HAP-1 (cell line): Measurements from ENCODE around the gene SNTG2.

ENCODE experiments used
- DNase-seq, 2 experiments: peaks; one replicate each; pipeline ENCODE4 v3.0.0-alpha.2; 2016 to 2020; ENCODE audit warnings: low spot score in 2 of 2
- H3K27me3 ChIP-seq: fragments of 250-450 bp; sonication (Bioruptor Pico); 2 replicates; pipeline ENCODE4 v1.5.1; 2020; ENCODE audit warnings: low read depth, mild to moderate bottlenecking, moderate library complexity
- H3K36me3 ChIP-seq: fragments of 250-450 bp; sonication (Bioruptor Pico); replicated peaks from 2 replicates; pipeline ENCODE4 v1.5.1; 2020; ENCODE audit warnings: mild to moderate bottlenecking
- H3K4me1 ChIP-seq: fragments of 250-450 bp; sonication (Bioruptor Pico); 2 replicates; pipeline ENCODE4 v1.5.1; 2020; ENCODE audit warnings: mild to moderate bottlenecking
- H3K4me3 ChIP-seq: fragments of 250-450 bp; sonication (Bioruptor Pico); 2 replicates; pipeline ENCODE4 v1.5.1; 2020; ENCODE audit warnings: mild to moderate bottlenecking, moderate library complexity
- H3K9me3 ChIP-seq: fragments of 250-450 bp; sonication (Bioruptor Pico); 2 replicates; pipeline ENCODE4 v1.5.1; 2020; ENCODE audit warnings: mild to moderate bottlenecking, moderate library complexity
- in situ Hi-C: fragments of 300-500 bp; cut with MboI; formaldehyde crosslinking; loops from 3 replicates; pipeline ENCODE4 v1.14.3; 2020; ENCODE audit warnings: low sequenced_read_pairs, inconsistent platforms, mixed read lengths

Gene SNTG2

DNA sequence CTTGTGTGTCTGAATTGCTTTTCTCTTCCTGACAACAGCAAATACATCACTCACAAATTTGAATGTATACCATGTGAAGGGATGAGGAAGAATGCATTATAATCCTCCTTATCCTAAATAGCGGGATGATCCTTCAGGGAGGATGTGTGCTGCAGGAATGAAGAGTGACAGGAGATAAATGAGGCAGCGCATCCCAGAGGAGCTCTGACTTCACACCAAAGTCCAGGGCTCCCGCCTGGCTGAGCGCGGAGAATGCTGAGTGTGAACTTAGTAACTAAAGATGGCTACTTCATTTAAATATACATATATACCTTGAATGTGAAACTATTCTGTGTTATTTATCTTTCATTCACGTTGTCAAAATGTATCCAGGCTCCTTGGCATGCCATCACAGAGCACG, 317.4 kb downstream of the SNTG2 start:
- Histone ChIP-seq H3K9me3 (no peaks in the 10 kb centered on the region), H3K27me3 (no peaks in the 10 kb centered on the region), H3K36me3 (no peaks in the 10 kb centered on the region), H3K4me1 (no peaks in the 10 kb centered on the region), H3K4me3 (no peak overlapping the region)
- in situ Hi-C loops, result no loop called here
- DNase-seq, result no peak

DNA sequence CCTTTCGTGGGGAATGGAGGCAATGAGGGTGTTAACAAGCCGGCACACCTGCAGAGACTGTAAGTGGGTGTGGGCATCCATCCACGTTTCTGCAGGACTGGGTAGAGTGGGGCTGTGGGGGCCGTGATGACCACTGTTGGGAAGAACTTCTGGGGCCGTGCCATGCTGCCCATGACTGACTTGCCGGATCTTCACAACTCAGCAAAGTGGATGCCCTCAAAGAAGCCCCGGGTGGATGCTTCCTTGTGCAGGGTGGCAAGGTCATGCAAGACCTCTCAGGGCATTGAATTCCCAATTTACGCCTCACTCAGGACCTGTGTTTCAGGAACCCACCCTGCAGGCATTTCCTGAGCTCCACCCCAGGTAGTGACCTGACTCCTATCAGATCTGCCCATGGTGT, 319.2 kb downstream of the SNTG2 start:
- Histone ChIP-seq H3K27me3 (no peaks in the 10 kb centered on the region), H3K36me3 (no peaks in the 10 kb centered on the region), H3K9me3 (no peaks in the 10 kb centered on the region), H3K4me1 (no peaks in the 10 kb centered on the region), H3K4me3 (no peak overlapping the region)
- in situ Hi-C loops, result no loop called here
- DNase-seq, result no peak

DNA sequence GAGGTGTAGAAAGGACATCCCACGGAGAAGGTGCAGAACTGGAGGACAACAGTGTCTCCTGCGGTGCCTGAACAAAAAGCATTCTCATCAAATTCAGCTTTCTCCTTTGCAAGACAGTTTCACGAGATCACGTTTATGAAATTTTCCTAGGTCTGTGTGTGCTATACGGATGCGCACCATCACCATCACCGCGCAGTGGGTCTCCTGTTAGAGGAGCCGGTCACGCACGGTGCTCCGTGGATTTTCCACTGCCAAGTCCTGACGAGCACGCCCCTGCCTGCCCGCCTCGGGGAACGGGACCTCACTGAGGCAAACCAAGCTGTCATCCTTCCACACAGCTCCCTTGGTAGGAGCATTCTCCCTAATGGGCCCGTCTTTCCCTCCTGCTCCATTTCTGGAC, 322.2 kb downstream of the SNTG2 start:
- H3K36me3 ChIP-seq, result no peaks in the 10 kb centered on the region
- in situ Hi-C loops, result no loop called here
- no peaks in the 10 kb centered on the region for H3K9me3 ChIP-seq
- no peaks in the 10 kb centered on the region for H3K27me3 ChIP-seq
- no peak overlapping the region for H3K4me3 ChIP-seq
- H3K4me1 ChIP-seq, result no peaks in the 10 kb centered on the region
- DNase-seq, result no peak

DNA sequence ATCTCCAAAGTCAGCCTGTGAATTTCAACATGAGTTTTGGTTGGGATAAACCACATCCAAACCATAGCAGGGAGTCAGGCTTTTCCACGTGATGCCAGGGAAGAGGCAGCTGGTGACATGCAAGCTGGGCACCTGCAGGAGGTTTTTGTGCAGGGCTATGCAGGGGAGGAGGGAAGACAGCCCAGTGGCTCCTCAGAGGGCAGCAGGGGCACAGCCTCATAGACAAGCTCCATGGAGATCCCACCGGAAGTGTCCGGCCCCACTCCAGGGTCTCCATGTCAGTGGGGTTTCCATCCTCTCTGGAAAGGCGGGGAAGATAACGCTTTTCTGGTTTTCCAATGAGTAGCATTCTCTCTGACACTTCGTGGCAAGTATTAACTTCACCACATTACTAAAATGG, 327.0 kb downstream of the SNTG2 start:
- Histone ChIP-seq H3K27me3 (no peaks in the 10 kb centered on the region), H3K9me3 (no peaks in the 10 kb centered on the region), H3K4me3 (no peak overlapping the region), H3K36me3 (no peaks in the 10 kb centered on the region), H3K4me1 (no peaks in the 10 kb centered on the region)
- no peak for DNase-seq
- in situ Hi-C loops, result no loop called here

DNA sequence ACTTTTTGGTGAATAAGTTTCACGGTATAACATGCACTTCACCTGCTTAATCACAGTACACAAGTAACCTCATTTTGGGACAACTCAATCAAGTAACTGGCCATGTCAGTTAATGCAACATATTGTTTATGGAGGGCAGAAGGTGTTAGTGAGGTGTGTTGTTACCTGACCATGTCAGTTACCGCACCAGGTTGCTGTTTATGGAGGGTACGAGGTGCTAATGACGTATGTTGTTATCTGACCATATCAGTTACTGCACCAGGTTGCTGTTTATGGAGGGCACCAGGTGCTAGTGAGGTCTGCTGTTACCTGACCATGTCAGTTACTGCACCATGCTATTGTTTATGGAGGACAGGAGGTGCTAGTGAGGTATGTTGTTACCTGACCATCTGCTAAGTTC, 327.5 kb downstream of the SNTG2 start:
- in situ Hi-C loops, result no loop called here
- Histone ChIP-seq H3K4me3 (no peak overlapping the region), H3K4me1 (no peaks in the 10 kb centered on the region), H3K27me3 (no peaks in the 10 kb centered on the region), H3K36me3 (no peaks in the 10 kb centered on the region), H3K9me3 (no peaks in the 10 kb centered on the region)
- no peak for DNase-seq

DNA sequence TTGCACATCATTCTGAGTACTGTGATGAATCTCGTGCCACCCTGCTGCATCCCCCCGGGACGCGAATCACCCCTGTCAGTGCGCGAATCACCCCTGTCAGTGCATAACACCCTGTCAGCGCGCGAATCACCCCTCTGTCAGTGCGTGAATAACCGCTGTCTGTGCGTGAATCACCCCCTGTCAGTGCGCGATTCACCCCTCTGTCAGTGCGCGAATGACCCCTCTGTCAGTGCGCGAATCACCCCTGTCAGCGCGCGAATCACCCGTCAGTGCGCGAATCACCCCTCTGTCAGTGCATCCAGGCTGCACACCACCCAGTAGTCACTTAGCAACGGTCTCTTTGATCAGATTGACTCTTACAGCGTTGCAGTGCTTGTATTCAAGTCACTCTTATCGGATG, 328.2 kb downstream of the SNTG2 start:
- no peak for DNase-seq
- Histone ChIP-seq H3K27me3 (no peaks in the 10 kb centered on the region), H3K4me3 (no peak overlapping the region), H3K9me3 (no peaks in the 10 kb centered on the region), H3K4me1 (no peaks in the 10 kb centered on the region), H3K36me3 (no peaks in the 10 kb centered on the region)
- in situ Hi-C loops, result no loop called here

DNA sequence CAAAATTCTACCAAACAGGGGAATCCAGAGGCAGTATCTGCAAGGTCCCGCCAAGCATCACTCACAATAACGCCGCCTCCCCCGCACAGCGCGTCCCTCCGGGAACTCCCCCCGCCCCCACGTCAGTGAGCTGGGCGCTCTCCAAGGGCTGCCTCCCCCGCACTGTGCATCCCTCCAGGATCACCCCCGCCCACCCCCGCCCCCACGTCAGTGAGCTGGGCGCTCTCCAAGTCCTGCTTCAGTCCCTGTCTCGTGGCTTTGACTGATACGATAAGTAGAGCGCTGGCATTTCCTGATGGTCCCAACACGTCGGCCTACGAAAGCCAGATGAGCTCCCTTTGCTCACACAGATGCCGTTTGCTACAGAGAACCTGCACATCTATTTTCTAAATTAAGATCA, 331.9 kb downstream of the SNTG2 start:
- in situ Hi-C loops, result no loop called here
- H3K27me3 ChIP-seq, result no peaks in the 10 kb centered on the region
- DNase-seq, result no peak
- no peaks in the 10 kb centered on the region for H3K36me3 ChIP-seq
- H3K9me3 ChIP-seq, result no peaks in the 10 kb centered on the region
- no peak overlapping the region for H3K4me3 ChIP-seq
- H3K4me1 ChIP-seq, result no peaks in the 10 kb centered on the region

DNA sequence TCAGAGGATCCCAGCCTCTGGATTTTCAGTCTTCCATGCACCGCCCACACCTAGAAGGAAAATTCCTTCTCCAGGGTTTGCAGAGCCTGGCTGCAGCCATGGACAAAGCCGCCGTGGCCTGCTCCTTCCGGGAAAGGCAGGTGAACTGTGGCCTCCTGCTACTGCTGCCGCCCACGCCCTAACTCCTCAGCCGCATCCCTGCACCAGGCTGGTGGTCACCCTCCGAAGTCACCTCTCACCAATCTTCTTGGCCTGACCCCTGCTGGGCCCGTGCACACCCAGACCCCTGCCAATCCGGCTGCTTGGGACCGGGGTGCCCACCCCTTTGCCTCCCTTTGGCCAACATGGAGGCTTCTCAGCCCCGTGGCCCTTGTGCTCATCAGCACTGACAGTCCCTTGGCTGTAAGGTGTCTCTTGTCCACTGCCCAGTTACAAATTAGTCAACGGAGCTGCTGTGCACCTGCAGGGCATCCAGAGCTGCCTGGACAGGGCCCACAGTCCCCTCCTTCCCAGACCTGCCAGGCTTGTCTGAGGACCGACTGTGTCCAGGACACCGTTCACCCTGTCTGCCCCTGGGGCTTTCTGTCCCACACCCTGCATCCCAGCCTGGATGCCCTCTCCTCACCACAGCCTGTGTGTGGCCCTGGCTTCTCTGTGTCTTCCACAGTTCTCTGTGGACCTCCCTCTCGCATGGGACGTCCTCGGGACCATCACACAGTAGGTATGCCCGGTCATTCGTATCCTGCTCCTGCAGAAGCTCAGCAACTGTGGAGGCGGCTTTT, 332.6 kb downstream of the SNTG2 start:
- H3K36me3 ChIP-seq, result no peaks in the 10 kb centered on the region
- no peaks in the 10 kb centered on the region for H3K4me1 ChIP-seq
- no peak for DNase-seq
- no peaks in the 10 kb centered on the region for H3K9me3 ChIP-seq
- no peaks in the 10 kb centered on the region for H3K27me3 ChIP-seq
- in situ Hi-C loops, result no loop called here
- H3K4me3 ChIP-seq, result no peak overlapping the region

DNA sequence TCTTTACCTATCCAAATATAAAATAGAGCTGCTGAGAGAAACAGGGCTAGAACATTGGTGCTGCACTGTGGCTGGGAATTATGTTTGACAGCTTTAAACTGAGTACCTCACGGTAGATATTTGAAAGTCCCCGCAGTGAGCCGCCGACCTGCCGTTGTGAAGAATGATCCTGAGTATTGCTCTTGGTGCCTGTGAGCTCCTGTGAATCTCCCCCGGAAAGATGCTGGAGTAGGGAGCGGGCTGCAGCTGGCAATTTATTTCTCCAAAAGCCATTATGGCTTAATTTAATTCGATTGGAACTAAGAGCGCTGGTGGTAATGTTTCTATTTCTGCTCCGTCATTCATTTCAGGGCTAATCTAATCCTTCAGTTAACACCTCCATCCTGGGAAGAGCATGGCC, 333.2 kb downstream of the SNTG2 start:
- Histone ChIP-seq H3K4me1 (no peaks in the 10 kb centered on the region), H3K36me3 (no peaks in the 10 kb centered on the region), H3K9me3 (no peaks in the 10 kb centered on the region), H3K4me3 (no peak overlapping the region), H3K27me3 (no peaks in the 10 kb centered on the region)
- in situ Hi-C loops, result no loop called here
- no peak for DNase-seq

DNA sequence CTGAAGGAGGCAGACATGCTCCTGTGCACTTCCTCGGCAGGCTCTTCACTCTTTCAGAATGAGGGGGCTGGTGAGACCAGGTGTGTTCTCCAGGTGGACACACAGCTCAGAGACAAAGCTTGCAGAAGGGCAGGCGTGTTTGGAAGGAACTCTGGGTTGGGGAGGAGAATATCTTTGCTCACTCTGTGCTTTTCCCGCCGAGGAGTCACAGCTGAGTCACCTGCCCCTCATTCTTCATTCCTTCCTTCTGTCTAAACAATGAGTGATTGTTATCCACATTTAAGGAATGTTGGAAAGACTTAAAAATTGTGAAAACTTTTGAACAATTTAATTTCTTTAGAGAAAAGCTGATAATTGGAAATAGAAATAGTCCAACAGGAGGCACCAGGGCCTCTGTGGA, 336.3 kb downstream of the SNTG2 start:
- in situ Hi-C loops, result no loop called here
- H3K9me3 ChIP-seq, result no peaks in the 10 kb centered on the region
- no peaks in the 10 kb centered on the region for H3K4me1 ChIP-seq
- H3K27me3 ChIP-seq, result no peaks in the 10 kb centered on the region
- DNase-seq, result no peak
- H3K4me3 ChIP-seq, result no peak overlapping the region
- H3K36me3 ChIP-seq, result no peaks in the 10 kb centered on the region

DNA sequence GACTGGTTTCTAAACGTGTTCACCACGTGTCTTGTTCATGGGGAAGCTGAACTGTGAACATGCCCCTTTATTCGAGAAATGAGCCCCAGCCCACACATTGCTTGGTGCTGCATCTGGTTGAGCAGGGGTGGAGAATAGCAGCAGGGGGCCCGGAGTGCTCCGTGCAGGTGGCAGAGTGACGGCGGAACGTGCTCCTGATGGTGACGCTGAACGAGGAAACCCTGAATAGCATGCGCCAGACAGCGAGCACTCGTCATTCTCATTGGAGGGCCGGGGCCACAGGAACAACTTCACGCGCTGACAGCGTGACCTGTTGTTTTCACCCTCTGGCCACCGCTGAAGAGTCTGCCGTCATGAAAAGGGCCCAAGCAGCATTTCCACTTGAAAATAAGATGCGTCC, 336.8 kb downstream of the SNTG2 start:
- Histone ChIP-seq H3K4me3 (no peak overlapping the region), H3K36me3 (no peaks in the 10 kb centered on the region), H3K9me3 (no peaks in the 10 kb centered on the region), H3K27me3 (no peaks in the 10 kb centered on the region), H3K4me1 (no peaks in the 10 kb centered on the region)
- DNase-seq, result no peak
- in situ Hi-C loops, result no loop called here

DNA sequence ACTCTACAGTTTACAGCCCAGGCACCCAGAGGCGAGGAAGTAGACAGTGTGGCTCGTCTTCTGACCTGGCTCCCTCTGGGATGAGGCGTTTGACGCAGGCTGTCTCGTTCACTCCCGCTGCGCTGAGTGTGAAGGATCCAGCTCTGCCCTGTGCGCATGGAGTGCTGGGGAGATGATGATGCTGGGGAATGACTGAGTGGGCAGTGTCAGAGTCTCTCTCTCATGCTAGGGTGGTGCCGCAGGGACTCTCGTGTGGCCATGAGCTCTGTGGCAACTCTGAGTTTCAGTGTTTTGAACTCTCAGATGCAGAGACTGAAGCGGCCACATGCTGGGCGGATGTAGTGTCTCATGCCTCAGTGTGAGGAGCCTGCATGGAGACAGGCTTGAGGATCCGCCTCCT, 344.3 kb downstream of the SNTG2 start:
- H3K36me3 ChIP-seq, result no peaks in the 10 kb centered on the region
- no peak overlapping the region for H3K4me3 ChIP-seq
- in situ Hi-C loops, result no loop called here
- H3K27me3 ChIP-seq, result no peaks in the 10 kb centered on the region
- no peaks in the 10 kb centered on the region for H3K9me3 ChIP-seq
- no peaks in the 10 kb centered on the region for H3K4me1 ChIP-seq
- DNase-seq, result no peak

DNA sequence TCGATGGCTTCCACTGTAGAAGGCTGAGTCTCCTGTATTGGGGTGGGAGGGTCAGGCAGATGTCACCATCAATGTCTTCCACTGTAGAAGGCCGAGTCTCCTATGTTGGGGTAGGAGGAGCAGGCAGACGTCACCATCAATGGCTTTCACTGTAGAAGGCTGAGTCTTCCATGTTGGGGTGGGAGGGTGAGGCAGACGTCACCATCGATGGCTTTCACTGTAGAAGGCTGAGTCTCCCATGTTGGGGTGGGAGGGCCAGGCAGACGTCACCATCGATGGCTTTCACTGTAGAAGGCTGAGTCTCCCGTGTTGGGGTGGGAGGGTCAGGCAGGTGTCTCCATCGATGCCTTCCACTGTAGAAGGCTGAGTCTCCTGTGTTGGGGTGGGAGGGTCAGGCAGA, 345.1 kb downstream of the SNTG2 start:
- Histone ChIP-seq H3K36me3 (no peaks in the 10 kb centered on the region), H3K9me3 (no peaks in the 10 kb centered on the region), H3K4me3 (no peak overlapping the region), H3K27me3 (no peaks in the 10 kb centered on the region), H3K4me1 (no peaks in the 10 kb centered on the region)
- in situ Hi-C loops, result no loop called here
- DNase-seq, result no peak

DNA sequence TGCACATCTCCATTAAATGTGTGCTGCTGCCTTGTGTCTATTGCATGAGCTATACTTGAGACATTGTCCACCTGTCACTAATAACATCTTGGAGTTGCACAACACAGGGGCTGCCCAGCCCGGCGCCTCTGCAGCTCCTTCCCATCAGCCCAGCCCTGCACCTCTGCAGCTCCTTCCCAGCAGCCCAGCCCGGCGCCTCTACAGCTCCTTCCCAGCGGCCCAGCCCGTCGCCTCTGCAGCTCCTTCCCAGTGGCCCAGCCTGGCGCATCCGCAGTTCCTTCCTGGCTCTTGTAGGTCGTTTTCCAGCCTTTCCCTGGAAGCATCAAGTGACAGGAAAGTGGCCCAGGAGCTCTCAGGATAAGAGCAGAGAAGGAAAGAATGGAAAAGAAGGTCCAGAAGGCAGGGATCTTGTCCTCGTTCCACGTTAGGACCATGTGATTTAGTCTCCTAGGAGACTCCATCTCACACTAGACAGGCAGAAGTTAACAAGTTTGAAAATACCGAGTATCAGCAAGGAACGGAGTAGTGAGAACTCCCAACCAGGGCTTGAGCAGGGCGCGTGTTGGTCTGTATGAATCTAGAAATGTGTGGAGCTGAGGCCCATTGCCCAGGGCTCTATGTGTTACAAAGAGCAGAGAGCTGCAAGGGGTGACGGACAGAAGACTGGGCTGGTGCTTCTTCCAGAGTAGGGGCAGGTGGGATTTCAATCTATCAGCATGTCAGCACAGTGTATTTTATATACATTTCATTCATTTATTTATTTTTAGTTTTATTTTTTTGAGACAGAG, 346.9 kb downstream of the SNTG2 start:
- no peak for DNase-seq
- in situ Hi-C loops, result no loop called here
- Histone ChIP-seq H3K36me3 (no peaks in the 10 kb centered on the region), H3K9me3 (no peaks in the 10 kb centered on the region), H3K4me3 (no peak overlapping the region), H3K27me3 (no peaks in the 10 kb centered on the region), H3K4me1 (no peaks in the 10 kb centered on the region)
